Ureter (tissue), 1 donor: ENCODE data around the gene CNDP2. TPM values are rescaled to one million over a fixed set of nuclear protein-coding genes. Genes with fewer than 3 reads are reported as not detected.

Experiments
- DNase-seq: peaks from one replicate; pipeline ENCODE4 v3.0.0-alpha.2; 2020; ENCODE audit warnings: low spot score
- total RNA-seq: library from RNA; stranded (reverse); gene quantifications from one replicate; pipeline ENCODE4 v1.2.4, GENCODE V29; 2023
- donor health status: DM: yes; HTN: yes; CAD: no.

CNDP2 gene
- total RNA-seq, 1 donor from 2014 or later = 344 TPM

DNA sequence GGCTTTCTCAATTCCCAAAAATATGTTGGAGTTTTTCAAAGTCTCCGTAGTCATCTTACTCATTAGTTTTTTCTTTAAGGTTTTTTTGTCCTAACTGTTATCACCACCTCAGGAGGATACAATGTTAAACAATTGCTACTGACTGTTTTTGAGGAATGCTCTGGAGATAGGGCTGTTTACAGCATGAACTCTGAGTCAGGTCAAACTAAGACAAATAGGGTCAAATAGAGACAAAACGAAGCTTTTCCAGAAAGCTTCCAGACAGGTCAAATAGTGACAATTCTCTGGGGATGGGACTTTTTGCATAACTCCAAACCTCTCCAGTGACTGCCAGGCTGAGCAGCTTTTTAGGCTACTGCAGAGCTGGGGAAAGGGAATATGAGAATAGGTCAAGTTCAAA is 23.9 kb upstream of the CNDP2 start:
- DNase-seq = no peak

DNA sequence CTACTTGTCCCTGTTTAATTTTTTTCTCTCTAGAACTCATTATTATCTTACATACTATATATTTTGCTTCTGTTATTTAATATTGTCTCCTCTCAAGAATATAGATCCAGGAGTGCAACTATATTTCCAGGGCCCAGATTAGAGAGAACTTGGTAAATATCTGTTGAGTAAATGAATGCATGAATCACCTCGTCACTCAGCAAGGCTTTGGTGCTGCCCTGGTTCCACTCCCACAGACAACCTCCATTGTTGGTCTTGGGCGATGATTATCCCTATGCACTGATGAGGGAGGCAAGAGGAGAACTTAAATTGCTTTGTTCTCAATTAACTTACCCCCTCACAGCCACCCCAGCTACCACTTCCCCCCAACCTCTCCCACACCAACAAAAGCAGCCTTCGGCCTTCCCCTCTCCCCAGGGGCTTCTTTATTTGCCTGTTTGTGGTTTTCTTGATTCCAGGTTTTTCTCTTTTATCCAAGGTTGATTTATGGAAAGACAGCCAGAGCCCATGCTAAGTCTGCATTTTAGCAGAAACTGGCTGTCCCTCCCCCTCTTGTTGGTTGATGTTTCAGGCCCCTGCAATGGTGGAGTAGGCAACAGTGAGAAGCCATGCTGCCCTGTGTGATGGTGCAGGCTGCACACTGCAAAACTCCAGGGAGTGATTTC is 22.1 kb upstream of the CNDP2 start:
- peak; percentile 14 for DNase-seq

DNA sequence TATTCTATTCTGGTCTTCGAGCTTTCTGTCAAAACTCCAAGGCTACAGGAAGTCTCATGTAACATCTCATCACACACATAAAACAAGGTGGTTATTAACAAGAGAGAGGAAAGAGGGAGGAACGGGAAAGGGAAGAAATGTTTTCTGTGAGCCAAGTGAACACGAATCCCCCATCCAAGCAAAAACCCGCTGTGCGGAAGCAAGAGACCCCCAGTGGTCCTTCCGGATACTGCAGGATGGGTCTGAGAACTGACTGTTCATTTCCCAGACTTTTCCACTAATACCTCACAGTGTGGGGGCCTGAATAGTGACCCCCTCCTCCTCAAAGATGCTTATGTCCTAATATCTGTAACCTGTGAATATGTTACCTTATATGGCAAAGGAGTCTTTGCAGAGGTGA is 20.0 kb upstream of the CNDP2 start:
- DNase-seq = peak; percentile 35

DNA sequence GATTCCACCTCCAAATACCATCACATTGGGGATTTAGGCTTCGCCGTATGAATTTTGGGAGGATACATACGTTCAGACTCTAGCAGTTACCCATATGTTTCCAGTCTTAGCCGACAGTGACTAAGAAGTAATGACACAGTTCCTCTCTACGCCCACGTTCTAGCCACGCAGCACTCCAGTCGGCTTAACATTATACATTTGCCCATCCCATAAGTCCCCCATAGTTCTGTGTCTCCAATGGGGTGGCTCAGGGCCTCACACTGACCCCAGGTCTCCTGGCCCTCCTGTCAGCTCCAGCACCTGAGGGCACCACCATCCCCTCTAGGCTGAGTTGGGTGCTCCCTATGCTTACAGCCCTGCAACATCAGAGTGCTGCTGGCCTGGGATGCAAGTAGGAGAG is 18.4 kb upstream of the CNDP2 start:
- peak; percentile 17 for DNase-seq

DNA sequence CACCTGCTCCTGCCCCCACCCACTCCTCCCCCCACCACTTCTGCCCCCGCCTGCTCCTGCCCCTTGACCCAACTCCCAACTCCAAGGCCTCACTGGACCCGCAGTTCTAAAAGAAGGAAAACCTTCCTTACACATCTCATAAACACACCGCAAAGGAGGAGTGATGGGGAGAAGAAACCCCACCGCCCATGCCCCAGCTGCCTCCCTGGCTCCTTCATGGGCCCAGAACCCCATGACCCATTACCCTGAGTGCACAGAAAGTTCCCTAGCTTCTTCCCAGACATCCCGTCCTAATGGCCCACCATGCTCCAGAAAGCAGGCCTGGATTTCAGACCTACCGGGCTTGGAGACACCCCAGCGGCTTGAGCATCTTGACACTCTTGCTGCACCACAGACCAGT is 17.8 kb upstream of the CNDP2 start:
- DNase-seq = peak; percentile 14

DNA sequence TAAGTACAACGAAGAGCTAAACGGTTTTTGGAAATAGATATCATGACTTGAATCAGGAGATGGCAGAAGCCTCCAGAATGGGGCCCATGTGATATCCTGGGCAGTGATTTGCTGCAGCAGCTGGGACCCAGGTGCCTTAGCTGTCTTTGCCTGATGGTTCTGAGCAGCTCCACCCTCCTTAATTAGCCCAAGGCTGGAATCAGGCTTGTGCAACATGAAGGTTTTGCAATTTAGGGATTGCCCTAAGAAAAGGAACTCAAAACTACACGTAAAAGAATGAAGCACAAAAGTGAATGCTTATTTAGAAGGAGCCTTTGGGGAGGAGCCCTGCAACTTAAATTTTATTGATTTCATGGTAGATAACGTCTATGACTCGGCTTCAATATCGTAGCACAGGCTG is 17.3 kb upstream of the CNDP2 start:
- DNase-seq = peak; percentile 14

DNA sequence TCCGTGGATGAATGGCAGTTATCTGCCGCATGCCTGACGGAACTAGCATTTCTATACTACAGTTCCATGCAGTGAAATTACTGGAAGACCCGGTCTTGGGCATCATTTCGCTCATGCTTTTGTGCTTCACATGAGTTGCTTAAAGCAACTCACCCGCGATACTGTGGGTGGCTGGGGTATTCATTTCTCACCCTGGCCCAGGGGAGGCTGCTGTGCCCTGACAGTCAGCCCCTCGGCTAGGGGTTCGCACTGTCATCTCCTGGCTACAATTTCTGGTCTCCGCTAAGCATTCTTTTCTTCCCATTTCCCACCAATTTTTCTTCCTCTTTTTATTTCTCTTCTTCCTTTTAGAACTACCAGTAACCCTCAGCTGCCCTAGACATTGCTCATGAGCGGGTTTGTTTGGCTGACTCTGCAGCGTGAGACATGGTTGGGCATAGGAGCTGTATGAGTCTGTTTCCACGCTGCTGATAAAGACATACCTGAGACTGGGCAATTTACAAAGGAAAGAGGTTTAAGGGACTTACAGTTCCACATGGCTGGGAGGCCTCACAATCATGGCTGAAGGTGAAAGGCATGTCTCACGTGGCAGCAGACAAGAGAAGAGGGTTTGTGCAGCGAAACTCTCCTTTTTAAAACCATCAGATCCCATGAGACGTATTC is 16.5 kb upstream of the CNDP2 start:
- DNase-seq = peak; percentile 13

DNA sequence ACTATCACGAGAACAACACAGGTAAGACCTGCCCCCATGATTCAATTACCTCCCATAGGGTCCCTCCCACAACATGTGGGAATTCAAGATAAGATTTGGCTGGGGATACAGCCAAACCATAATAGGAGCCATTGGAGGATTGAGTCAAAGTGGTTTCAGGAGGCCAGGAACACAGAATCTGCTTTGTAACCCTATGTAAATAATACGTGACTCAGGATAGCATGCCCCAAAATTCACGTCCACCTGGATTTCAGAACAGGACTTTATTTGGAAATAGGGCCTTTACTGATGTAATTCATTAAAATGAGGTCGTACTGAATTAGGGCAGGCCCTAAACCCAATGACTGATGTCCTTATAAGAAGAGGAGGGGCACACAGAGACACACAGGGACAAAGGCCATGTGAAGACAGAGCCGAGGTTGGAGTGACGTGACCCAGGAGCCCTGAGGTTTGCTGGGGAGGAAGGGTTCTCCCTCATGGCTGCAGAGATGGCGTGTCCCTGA is 16.0 kb upstream of the CNDP2 start:
- peak; percentile 20 for DNase-seq

DNA sequence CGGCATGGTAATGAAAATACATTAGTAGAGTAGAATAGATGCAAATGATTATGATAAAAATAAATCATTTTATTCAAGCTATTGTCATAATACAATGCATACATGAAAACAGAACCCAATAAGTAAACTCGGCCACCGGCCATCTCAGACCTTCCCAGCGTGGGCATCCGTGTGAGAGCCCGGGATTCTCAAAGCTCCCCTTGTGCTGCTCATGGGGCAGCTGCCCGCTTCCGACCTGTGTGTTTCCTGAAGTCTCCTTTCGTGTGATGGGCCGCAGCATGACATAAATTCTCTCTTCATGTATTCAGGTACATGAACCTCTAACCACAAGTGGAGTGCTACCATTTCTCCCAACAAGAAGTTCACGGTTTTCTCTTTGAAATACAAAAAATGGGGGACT is 13.5 kb upstream of the CNDP2 start:
- DNase-seq = peak; percentile 29

DNA sequence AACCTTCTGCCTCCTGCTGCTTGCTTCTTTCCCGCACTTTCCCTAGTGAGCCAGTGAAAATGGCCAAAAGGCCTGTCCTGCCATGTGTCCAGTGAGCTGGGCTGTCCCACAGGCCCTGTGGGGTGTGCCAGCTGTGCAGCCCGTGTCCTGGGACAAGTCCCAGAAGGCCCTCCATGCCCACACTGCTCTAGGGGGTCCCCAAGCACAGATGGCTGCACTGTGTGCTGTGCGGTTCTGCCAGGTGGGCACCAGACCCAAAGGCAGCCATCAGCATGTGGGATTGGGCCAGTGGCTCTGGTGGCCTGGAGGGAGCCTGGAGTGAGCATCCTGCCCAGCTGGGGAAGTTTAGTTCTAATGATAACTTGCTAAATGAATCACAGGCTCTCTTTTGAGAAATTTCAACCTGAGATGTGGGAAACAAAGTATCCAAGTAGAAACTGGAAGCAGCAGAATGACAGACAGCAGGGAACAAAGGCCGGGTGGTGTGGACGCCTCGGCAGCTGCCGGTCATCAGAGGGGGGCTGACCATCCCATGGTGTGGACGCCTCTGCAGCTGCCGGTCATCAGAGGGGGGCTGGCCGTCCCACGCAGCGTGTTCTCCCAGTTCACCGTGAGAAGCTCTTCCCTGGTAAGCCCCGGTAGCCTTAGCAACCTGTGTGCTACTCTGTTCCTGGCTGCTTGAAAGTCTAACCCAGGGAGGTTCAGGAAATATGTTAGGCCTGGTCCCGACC is 9.9 kb upstream of the CNDP2 start:
- peak; percentile 32 for DNase-seq

DNA sequence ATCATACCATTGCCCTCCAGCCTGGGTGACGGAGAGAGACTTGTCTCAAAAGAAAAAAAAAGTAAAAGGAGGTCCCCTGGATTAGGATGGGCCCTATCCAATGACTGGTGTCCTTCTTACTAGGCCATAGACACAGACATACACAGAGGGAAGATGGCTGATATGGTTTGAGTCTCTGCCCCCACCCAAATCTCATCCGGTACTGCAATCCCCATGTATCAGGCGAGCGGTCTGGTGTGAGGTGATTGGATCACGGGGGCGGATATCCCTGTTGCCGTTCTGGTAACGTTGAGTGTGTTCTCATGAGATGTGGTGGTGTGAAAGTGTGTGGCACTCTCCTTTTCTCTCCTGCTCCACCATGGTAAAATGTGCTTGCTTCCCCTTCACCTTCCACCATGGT is 7.8 kb upstream of the CNDP2 start:
- peak; percentile 23 for DNase-seq

DNA sequence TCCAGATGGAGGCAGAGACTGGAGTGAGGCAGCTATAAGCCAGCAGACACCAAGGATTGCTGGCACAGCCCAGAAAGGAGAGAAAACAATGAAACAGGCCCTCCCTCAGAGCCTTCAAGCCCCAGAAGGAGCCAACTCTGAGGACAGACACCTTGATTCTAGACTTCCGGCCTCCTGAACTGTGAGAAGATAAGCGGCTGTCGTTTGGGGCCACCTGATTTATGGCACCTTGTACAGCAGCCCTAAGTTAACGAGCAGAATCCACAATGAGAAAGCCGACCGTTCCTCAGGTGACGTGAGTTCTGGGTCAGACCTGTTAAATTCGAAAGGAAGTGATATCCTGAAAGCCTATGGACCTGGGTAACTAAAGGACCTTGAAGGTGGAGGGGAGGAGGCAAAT is 7.3 kb upstream of the CNDP2 start:
- peak; percentile 32 for DNase-seq

DNA sequence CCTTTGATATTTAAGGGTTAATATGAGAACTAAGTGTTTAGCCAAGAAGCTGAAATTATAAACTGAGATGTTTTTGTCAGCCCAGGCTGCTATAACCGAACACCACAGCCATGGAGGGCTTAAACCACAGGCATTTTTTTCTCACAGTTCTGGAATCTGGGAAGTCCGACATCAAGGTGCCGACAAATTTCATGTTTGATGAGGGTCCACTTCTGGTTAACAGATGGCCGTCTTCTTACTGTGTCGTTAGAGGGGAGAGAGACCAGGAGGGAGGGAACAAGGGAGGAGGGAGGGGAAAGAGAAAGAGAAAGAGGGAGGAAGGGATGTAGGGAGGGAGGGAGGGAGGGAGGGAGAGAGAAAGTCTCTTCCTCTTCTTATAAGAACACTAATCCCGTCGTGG is 6.5 kb upstream of the CNDP2 start:
- no peak for DNase-seq

DNA sequence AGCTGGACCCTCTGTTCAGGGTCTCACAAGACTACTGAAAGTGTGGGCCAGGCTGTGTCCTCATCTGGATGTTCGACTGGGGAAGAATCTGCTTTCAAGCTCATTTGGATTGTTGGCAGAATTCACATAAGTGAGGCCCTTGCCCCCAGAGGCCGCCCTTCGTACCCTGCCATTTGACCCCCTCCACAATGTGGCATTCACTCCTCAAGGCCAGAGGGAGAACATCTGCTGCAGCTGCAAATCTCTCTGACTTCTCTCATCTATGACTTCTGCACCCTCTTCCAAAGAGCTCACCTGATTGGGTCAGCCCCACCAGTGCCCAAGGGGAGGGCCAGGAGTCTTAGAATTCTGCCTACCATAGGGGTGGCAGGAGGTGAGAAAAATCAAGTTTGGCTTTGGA is 3.9 kb upstream of the CNDP2 start:
- peak; percentile 19 for DNase-seq

DNA sequence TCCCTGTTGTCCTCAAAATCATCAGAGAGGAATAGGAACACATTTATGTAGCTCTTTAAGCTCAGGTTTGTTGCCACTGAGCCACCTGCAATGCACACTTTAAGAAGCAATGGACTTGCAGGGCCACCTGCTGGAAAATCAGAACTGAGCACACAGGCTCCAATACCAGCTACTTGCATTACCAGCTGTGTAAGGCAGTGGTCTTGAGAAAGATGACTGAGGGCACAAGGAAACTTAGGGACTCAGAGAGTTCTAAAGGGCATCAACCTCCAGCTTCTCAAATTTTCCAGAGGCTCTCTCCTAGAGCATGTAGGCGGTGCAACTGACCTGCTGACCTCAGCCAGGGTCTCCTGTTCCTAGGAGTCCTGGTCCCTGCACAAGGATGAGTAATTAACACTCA is 2.5 kb upstream of the CNDP2 start:
- peak; percentile 54 for DNase-seq

DNA sequence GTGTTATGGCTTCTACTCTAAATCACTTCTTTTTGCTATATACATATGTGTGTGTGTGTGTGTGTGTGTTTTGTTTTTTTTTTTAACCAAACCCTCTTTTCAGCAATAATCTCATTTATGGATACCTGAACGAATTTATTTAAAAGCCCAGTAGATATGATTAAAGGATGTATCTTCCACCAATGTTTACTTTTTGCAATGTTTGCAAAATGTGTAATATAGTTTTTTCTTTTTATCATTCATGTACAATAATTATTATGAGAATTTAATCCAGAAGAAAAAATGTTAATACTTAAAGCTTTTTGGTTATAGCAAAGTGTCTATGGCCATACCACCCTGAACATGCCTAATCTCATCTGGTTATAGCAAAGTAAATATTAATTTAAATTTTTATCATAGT is 1.6 kb upstream of the CNDP2 start:
- no peak for DNase-seq

DNA sequence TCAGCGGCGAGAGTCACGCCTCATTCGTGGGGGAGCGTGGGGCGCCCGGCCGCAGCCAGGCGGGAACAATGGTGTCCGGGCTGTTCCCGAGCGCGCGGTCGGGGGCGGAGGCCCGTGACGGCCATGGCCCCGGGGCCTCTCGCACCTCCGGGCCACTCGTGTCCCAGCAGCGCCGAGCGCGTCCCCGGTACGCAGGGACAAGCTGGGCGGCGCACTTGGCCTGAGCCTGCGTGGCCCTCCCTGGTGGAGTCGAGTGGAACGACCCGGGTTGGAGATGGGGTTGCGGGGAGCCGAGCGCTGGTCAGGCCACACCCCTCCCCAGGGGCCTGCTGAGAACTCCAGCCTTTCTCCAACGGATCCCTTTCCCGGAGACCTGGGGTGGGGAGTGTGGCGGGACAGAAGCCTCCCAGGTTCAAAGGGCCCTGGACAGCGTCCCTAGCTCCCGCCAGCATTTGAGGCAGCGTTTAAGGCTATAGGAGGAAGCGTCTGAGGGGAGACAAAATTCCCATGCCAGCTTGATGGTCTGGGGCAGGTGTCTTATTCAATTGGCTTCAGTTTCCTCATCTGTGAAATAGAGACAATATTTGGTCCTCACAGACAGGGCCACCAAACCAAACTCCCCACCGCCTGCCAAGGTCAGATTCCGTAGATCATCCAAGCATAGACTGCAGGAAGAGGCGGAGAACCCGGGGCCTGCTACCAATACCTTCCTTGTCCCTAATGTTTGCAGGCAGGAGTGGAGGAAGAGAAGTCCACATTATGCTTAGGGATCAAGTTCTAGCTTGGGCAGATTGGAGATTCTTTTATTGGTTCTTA is 553 bp downstream of the CNDP2 start:
- peak; percentile 63 for DNase-seq

DNA sequence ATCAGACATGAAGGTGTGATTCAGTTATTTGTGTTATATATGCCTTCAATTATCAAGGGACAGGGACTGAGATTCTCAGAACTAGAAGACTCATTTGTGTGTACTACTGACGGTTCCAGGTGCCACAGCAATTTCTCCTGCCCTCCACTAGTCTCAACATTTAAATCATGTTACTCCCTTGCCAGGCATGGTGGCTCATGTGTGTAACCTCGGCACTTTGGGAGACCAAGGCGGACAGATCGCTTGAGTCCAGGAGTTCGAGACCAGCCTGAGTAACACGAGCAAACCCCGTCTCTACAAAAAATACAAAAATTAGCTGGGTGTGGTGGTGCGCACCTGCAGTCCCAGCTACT is 1.1 kb downstream of the CNDP2 start:
- DNase-seq = no peak

DNA sequence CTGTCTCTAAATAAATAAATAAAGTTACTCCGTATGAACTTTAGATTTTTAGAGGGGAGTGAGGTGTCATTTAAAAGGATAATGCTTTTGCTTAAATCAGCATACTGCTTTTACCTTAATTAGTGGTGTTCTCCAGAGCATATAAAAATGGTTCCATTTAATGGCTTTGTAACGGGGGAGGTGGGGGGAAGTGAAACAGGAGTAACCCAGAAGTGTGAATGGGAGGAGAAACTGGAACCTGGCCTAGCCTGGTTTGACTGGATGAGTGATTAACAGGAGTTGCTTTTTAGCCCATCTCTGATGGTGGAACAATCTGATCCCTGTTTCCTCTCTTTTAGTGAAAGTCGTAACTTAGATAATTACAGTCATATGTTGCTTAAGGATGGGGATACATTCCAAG is 1.6 kb downstream of the CNDP2 start:
- no peak for DNase-seq

DNA sequence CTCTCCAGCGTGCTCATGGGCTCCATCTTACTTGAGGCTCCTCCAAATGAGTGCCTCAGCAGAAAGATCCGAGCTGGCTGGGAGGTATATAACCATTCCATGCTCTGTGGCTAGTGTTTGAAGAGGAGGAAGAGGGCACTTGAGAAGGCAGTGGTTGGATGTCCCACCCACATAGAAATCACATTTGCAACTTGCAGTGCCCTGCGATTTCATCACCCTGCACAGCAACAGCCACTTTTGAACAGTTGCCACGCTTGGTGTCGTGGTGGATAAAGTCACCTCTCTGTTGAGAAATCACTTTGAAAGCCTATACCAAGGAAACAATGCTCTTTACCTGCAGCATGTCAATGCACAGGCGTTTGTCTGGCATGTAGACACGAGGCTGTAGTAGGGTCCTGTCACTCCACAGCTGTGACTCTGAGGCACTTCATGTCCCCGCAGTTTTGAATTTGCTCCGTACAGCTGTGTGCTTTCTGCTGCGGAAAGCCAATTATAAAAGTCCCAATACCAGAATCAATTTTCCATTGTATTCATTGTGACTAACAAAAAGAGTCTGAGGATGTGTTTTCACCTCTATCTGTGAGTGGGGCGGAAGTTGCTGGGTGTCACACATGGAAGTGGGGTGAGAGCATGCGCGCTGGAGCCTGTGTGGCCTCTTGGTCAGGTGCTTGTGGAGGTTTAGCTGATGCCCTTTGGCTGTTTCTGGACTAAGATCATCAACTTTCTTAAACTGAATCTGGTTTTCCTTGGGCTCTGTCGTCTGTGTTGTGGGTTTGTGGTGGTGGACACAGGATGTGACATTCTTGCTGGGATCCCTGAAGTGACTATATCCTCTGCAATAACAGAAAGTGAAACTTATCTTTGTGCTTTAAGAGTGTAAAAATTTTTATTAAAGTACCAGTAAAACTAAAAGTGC is 2.8 kb downstream of the CNDP2 start:
- DNase-seq = peak; percentile 66

DNA sequence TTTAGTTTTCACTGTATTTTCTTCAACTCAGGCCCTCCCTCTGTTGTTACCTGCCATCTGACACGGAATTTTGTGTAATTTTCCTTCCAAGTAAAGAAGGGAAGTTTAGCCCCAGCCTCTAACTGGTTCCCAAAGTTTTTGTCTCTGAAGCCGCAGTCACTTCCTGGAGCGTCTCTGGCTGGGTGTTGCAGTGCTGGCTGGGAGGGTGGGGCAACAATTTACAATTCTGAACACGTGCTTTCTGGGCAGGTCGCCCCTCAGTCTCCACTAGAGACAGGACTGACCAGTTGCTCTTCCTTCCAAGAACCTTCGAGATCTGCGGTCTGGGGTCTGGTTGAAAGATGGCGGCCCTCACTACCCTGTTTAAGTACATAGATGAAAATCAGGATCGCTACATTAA is 3.5 kb downstream of the CNDP2 start:
- DNase-seq = peak; percentile 88
